Measurements from ENCODE around the gene SIX1. TPM values are rescaled to one million over a fixed set of nuclear protein-coding genes. Genes with fewer than 3 reads are reported as not detected.
A peak's percentile ranks its signal among the peaks of the same experiment; 100 is the strongest.

Gene SIX1
- total and polyA plus RNA-seq, 2 of the 13 experiments (the other 11 are each of a cell fraction or from before 2014, with no cell fraction given): 1.7 to 6.5 TPM

DNA sequence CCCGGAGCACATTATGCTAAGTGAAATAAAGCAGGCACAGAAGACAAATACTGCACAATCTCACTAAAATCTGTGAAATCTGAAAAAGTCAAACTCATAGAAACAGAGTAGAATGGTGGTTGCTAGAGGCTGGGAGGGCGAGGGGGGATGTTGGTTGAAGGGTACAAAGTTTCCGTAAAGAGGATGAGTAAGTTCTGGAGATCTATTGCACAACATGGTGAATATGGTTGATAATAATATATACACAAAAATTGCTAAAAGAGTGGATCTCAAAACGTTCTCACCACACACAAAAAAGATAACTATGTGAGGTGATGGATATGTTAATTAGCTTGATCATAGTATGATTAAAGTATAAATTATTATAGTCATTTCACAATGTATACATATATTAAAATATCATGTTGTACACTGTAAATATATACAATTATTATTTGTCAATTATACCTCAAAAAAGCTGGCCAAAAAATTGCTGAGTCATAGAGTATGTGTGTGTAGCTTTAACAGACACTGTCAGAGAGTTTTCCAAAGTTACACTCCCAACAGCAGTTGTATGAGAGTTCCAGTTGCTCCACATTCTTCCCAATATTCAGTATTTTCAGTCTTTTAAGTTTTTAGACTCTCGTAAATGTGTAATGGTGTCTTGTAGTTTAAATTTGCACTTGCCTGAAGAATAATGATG lies 19.3 kb upstream of the SIX1 start:
- Histone ChIP-seq H3K36me3 (replicated peaks in 1 of 2; ENCODE audit: control insufficient read depth in 1 of 2, insufficient read depth in 2 of 2, low read length in 2 of 2) (no peaks in the 10 kb centered on the region), H3K79me2 (ENCODE audit: insufficient read depth, low read length) (no peaks in the 10 kb centered on the region), H2AFZ (ENCODE audit: low read length) (no peak overlapping the region), H3K4me2 (ENCODE audit: low read depth, low read length) (no peak overlapping the region), H3K27ac (ENCODE audit: extremely low read length, insufficient read depth, low read length) (no peak overlapping the region), H3K4me1 (ENCODE audit: insufficient read depth, low read length) (peaks cover 29% of the 10 kb centered on the region), H4K20me1 (ENCODE audit: insufficient read depth, low read length) (no peaks in the 10 kb centered on the region), H3K4me3 (replicated peaks in 1 of 3; ENCODE audit: insufficient read depth in 1 of 3, low read depth in 2 of 3, low read length in 3 of 3) (no peak overlapping the region), H3K9me3 (ENCODE audit: low read length) (no peaks in the 10 kb centered on the region), H3K9ac (ENCODE audit: insufficient read depth, low read depth, low read length) (no peak overlapping the region), H3K27me3 (ENCODE audit: control insufficient read depth in 1 of 2, insufficient read depth in 2 of 2, low read length in 2 of 2) (no peaks in the 10 kb centered on the region)
- in situ Hi-C loops (cut with HindIII; ENCODE audit: extremely low pct_ligation_motif_present, low pct_unique_long_range_greater_than_20kb) (no loop called here), intact Hi-C loops (cut with micrococcal nuclease; ENCODE audit: unreplicated experiment) (no loop called here)
- TF ChIP-seq CEBPB (IDR thresholded peaks at IDR 0.05; ENCODE audit: borderline replicate concordance, low read depth, low read length) (peak; percentile 66; the same call in 1 of the 2 replicates), MAFK (conservative IDR thresholded peaks at IDR 0.05 in 1 of 2, IDR thresholded peaks at IDR 0.05 in 1 of 2; ENCODE audit: low read length in 2 of 2) (peak; percentile 89 to 91), FOSL2 (CRISPR knock-in tag; IDR thresholded peaks at IDR 0.05) (0 out of 2 replicates have a peak, but pooled peaks have one; percentile 24), ZNF703 (CRISPR knock-in tag; IDR thresholded peaks at IDR 0.05; ENCODE audit: borderline replicate concordance) (no peak), NFE2 (CRISPR knock-in tag; IDR thresholded peaks at IDR 0.05) (0 out of 2 replicates have a peak, but pooled peaks have one; percentile 16), MAFF (IDR thresholded peaks at IDR 0.05; ENCODE audit: low read depth, low read length) (peak; percentile 80), CEBPG (CRISPR knock-in tag; IDR thresholded peaks at IDR 0.05) (peak; percentile 43; the same call in 1 of the 2 replicates), NFE2L2 (IDR thresholded peaks at IDR 0.05; ENCODE audit: low read length) (peak; percentile 97), ZNF260 (CRISPR knock-in tag; IDR thresholded peaks at IDR 0.05; ENCODE audit: borderline replicate concordance, low read depth) (no peak)
- TF ChIP-seq, protein P1, sequence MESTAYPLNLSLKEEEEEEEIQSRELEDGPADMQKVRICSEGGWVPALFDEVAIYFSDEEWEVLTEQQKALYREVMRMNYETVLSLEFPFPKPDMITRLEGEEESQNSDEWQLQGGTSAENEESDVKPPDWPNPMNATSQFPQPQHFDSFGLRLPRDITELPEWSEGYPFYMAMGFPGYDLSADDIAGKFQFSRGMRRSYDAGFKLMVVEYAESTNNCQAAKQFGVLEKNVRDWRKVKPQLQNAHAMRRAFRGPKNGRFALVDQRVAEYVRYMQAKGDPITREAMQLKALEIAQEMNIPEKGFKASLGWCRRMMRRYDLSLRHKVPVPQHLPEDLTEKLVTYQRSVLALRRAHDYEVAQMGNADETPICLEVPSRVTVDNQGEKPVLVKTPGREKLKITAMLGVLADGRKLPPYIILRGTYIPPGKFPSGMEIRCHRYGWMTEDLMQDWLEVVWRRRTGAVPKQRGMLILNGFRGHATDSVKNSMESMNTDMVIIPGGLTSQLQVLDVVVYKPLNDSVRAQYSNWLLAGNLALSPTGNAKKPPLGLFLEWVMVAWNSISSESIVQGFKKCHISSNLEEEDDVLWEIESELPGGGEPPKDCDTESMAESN (CRISPR knock-in tag; conservative IDR thresholded peaks at IDR 0.05): no peak
- TF ChIP-seq, protein P2, sequence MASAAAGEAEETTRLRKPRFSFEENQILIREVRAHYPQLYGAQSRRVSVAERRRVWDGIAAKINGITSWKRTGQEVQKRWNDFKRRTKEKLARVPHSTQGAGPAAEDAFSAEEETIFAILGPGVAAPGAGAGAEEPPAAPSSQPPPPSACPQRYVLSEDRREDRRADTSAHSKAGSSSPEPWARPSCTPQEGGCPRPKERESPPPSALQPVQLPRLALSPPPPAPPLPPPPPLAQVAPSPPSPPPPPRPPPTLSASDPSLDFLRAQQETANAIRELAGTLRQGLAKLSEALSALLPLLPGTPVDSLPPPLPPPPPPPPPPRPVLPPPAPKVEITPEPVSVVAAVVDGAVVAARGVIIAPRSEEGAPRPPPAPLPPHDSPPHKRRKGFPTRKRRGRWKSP (CRISPR knock-in tag; IDR thresholded peaks at IDR 0.05): no peak
- no peak for ATAC-seq
- ChIA-PET CTCF (ENCODE audit: low intra/inter-chr PET ratio, low total read pairs) (no interaction called here), POLR2A (no interaction called here)
- DNase-seq (ENCODE audit: low spot score): no peak
- BruUV-seq (replicated peaks): no TSS peak
- 45% methylated on average over 5 of the region's 5 CpGs for WGBS (ENCODE audit: low lambda C conversion rate)
- no peak for FAIRE-seq
